ENCODE data around the gene TMOD2. TPM values are rescaled to one million over a fixed set of nuclear protein-coding genes. Genes with fewer than 3 reads are reported as not detected.

Gene TMOD2
- total RNA-seq, 4 donors from 2014 or later, result 41.6 to 113 (median 54.7) TPM

GRCh38 chr15:51863131-51863530 is 111.7 kb downstream of the TMOD2 start:
- H3K27ac ChIP-seq, result no peak overlapping the region
- peaks cover 0 to 23% (median 0%) of the 10 kb centered on the region in 3 donors for H3K36me3 ChIP-seq
- 83 to 90% methylated on average over 2 of the region's 2 CpGs for WGBS, 2 donors
- H3K27me3 ChIP-seq, result no peaks in the 10 kb centered on the region
- TF ChIP-seq EP300 (IDR thresholded peaks at IDR 0.05), result no peak
- no peak for TF ChIP-seq POLR2A (IDR thresholded peaks at IDR 0.05)
- no peak for TF ChIP-seq CTCF (IDR thresholded peaks at IDR 0.05)
- peaks cover 0 to 10% (median 0%) of the 10 kb centered on the region in 4 donors for H3K4me1 ChIP-seq
- no peak overlapping the region for H3K4me3 ChIP-seq
- no peak for DNase-seq (ENCODE audit: low spot score in 2 of 2)
- H3K9me3 ChIP-seq, result no peaks in the 10 kb centered on the region

DNA sequence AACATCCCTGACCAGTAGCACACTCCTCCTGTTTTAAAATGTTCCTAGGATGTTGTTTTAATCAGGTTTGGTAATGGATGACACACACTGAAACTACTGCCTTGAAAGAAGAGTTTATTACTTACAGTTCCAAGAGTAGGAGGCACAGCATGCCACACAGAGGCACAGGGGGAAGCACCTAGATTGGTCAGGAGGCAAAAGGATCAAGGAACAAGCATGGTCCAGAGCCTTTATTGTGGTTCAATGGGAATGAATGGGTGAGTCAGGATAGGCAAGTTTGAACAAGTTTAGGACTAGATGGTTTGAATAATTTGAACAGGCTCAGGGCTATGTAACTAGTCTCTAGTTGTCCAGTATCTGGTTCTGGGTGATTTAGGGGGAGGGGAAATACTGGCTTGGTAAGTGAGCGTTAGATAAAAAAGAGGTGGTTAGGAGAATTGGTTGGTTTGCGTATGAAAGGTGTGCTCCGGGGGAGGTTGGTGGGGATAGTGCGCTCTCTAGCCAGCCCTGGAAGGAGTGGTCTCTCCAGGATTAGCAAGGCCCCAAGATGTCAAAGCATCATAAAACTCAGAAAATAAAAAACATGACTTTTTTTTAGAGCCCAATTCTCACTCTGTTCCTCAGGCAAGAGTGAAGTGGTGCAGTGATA is 113.1 kb downstream of the TMOD2 start:
- no peak for DNase-seq (ENCODE audit: low spot score in 2 of 2)
- peaks cover 0 to 15% (median 0%) of the 10 kb centered on the region in 4 donors for H3K4me1 ChIP-seq
- TF ChIP-seq CTCF (IDR thresholded peaks at IDR 0.05), result no peak
- no peak for TF ChIP-seq POLR2A (IDR thresholded peaks at IDR 0.05)
- no peaks in the 10 kb centered on the region for H3K27me3 ChIP-seq
- no peaks in the 10 kb centered on the region for H3K9me3 ChIP-seq
- no peak overlapping the region for H3K4me3 ChIP-seq
- WGBS, 2 donors, result 94 to 98% methylated on average over 4 of the region's 4 CpGs
- H3K27ac ChIP-seq, result no peak overlapping the region
- peaks cover 0 to 28% (median 0%) of the 10 kb centered on the region in 3 donors for H3K36me3 ChIP-seq

GRCh38 chr15:51865317-51865716 is 113.9 kb downstream of the TMOD2 start:
- TF ChIP-seq CTCF (IDR thresholded peaks at IDR 0.05) (no peak), POLR2A (IDR thresholded peaks at IDR 0.05) (no peak), EP300 (IDR thresholded peaks at IDR 0.05) (no peak)
- no peaks in the 10 kb centered on the region for H3K27me3 ChIP-seq
- WGBS, 2 donors, result 97 to 100% methylated on average over 1 of the region's 1 CpG
- peak overlapping the region in 1 of 4 donors; percentile 60 for H3K27ac ChIP-seq
- H3K4me1 ChIP-seq, result peaks cover 0 to 15% (median 0%) of the 10 kb centered on the region in 4 donors
- peaks cover 0 to 36% (median 0%) of the 10 kb centered on the region in 3 donors for H3K36me3 ChIP-seq
- no peak overlapping the region for H3K4me3 ChIP-seq
- no peak for DNase-seq (ENCODE audit: low spot score in 2 of 2)
- H3K9me3 ChIP-seq, result no peaks in the 10 kb centered on the region

Small RNA genes within 50 kb of the gene (small RNA-seq; reads per million reads assigned to genes)
- gene AC090971.5 (not detected), gene RF00017 (not detected)

Other genes with a start within 250 kb of the TMOD2 start
- 10 to 100 TPM; 43.7 to 49.6 (median 47.0) TPM for gene DMXL2, start 128.8 kb upstream of the TMOD2 start, total RNA-seq
- gene SCG3, start 70.1 kb upstream of the TMOD2 start, total RNA-seq, result not detected
- 10 to 100 TPM; 16.8 to 24.9 (median 19.9) TPM for gene LYSMD2, start 13.9 kb upstream of the TMOD2 start, total RNA-seq
- gene TMOD3, start 78.1 kb downstream of the TMOD2 start, total RNA-seq, result 10 to 100 TPM; 23.7 to 46.8 (median 29.5) TPM
- 10 to 100 TPM; 10.6 to 19.7 (median 14.4) TPM for gene LEO1, start 220.2 kb downstream of the TMOD2 start, total RNA-seq